PC-3 (cell line): ENCODE data around the gene FAM43A.

Experiments used
- CTCF ChIP-seq: fragments of 300-600 bp; sonication (generic); conservative IDR thresholded peaks from 2 replicates; pipeline ENCODE4 v1.5.1; 2017; ENCODE audit warnings: antibody characterized with exemption, low read depth, mild to moderate bottlenecking, low read length
- EZH2phosphoT487 ChIP-seq: fragments of 300-600 bp; sonication (generic); IDR thresholded peaks from 2 replicates; pipeline ENCODE4 v1.6.1; 2018; ENCODE audit warnings: mild to moderate bottlenecking, antibody characterized with exemption, low read length, borderline replicate concordance

- TF ChIP-seq CTCF, result no peak
- TF ChIP-seq EZH2phosphoT487, result no peak
Observed at GRCh38 chr3:194637541-194638400, 47.9 kb upstream of the FAM43A start.
